Stimulated activated CD4-positive, alpha-beta T cell treated with anti-CD3 and anti-CD28 coated beads, Interleukin-15, amount 100 ng/mL, for 24 hours (primary cell): Measurements from ENCODE around the gene GFM1.
"Not testable (repeated sequence)": the region's sequence is repeated elsewhere in the genome, so short reads cannot be mapped to it uniquely, and the experiment has no call there.

Experiments
- DNase-seq: peaks from one replicate; pipeline ENCODE4 v3.0.0-alpha.2; 2020

The GFM1 gene

DNA sequence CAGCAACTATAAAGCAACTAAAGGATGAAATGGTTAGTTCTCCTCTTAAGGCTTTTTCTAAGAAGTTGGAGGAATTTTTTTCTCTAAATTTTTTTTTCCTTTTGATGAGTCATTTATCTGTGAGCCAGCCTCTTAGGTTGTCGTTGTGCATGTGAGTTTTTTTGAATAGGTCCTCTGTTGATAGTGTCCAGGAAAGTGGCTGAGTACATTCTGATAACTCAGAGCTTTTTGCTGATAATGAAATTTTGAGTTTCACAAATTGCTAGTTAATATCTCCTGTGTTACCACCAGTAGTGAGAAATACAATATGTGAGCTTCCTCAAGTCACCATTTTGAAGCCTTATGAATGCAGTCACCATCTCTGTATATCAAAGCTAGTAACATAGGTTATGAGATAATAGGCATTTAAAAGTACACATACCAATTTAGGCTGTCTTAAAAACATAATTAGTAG, 35.2 kb downstream of the GFM1 start:
- DNase-seq, result no peak

DNA sequence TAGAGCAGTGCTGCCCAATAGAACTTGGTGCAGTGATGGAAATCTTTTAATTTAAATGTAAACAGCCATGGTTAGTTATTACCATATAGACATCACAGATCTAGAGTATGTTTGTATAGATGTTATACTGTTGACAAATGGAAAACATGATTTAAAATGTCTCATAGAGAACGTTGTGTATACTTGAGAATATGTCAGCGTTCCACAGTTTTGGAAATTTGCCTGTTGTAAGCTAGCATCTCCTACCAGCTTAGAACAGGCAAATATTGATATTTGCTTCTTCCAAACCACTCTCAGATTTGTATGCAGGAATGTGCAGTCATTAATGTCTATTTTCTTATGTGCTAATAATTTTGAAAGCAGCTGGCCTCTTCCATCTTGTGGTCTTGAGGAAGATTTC, 36.5 kb downstream of the GFM1 start:
- DNase-seq, result no peak

DNA sequence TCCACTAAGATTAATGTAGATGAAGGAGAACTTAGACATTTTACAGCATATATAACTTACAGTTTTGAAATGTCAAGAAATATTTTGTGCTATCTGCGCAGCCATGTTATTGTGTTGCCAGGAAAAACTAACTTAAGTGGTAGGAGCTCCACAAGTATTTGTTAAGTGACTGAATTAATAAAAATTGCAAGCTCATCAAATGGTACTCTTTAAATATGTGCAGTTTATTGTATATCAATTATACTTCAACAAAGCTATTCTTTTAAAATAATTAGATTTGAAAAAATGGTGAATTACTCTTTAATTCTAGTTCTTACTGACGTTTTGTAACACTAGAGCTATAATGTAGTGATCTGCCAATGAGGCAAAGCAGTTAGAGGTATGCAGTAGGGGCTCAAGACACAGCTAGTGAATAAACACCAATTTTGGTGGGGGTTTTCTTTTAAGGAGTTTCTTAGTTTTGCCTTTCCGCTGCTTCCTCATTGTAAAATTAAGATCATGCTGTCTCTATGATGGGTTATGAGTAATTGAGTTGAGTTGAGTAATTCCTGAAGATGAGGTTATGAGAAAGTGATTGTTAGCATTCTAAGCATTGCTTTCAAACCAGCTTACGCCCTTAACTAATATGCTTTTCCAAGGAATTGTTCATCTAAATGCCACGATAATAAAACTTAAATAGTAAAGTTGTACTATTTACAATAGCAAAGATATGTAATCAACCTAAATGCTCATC, 39.1 kb downstream of the GFM1 start:
- no peak for DNase-seq

DNA sequence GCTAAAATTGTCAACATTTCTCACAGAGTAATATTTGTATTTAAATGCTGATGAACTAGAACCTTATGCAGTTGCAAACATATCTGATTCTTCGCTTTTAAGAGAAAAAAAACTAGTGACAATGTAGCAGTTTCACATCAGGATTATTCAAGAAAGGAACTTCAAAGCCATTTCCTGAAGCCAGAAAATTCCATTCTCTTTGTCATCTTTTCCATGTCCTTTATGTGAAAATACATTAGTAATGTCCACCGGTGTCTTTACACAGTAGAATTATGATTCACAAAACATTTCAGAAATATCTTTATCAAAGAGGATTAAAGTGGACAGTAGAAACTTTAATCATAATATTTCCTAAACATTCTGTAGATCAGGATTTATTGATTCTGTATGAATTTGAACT, 40.8 kb downstream of the GFM1 start:
- DNase-seq, result no peak

DNA sequence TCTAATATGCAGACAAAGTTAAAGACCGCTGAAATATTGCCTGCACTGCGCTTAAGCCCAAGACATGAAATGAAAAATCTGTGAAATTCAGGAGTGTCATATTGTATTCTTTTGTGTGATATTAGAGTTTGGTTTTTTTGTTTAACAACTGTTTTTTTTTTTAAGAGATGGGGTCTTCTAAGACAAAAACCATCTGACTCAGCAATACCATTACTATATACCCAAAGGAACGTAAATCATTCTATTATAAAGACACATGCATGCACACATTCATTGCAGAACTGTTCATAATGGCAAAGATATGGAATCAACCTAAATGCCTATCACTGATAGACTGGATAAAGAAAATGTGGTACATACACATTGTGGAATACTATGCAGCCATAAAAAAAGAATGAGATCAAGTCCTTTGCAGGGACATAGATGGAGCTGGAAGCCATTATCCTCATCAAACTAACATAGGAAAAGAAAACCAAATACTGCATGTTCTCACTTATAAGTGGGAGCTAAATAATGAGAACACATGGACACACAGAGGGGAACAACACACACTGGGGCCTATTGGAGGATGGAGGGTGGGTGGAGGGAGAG, 49.6 kb downstream of the GFM1 start:
- DNase-seq, result not testable (repeated sequence)

DNA sequence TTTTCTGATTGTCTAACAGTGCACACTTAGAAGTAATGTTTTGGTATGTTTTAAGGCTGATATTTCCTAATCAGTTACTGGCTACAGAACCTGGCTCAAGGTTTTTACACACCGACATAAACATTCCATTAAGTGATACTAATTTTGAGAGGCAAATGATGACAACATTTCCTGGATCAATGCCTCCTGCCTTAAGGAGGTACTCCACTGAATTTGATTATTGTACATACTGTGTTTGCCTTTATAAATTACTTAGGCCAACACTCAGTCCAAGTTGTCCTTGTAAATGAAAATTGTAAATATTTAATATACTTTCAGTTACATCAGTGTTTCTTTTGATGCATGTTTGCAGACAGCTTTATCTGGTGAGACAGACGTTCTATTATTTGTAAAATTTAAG, 52.3 kb downstream of the GFM1 start:
- no peak for DNase-seq

DNA sequence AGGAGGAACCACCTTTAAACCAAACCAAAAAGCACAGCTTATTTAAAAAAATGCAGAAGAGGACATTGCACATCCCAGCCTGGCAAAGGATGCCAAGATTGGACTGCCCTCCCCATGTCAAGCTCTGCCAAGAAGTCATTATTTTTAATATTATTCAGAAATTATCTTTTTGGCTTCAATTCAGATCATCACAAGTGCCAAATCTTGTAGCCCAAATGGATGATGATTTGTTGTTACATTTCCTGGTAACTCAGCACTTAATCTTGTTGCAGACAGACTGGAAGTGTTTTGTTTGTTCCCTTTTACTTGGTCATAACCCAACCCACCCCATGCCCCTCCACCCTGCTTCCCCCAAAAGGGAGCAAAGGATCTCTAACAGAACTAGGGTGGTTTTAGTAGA, 56.2 kb downstream of the GFM1 start:
- DNase-seq, result no peak

DNA sequence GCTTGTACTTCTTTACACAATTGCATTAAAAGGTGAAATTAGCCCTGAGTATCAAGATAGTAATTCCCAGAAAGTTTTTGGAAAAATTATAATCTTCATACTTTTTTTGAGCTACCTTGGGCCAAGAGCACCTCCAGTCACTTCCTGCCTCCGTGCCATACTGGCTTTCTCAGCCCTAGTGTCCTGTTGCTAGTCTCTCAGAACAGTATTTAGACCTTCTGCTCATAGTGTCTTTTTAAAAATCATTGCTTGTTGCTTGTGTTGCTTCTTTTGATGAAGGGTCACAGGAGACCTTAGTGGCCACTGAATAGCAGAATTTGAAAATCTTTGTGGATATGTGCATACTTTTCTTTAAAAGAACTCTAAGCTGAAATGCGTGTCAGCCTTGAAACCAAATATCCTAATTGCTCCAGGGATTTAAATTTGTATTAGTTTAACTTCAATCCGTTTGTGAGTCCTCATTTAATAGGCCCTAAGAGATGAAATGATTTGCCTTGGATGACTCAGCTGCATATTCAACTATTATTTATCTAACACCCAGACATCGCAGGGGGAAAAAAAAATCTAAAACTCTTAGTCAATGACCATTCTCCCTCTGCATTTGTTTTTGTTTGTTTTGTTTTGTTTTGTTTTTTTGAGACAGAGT, 57.2 kb downstream of the GFM1 start:
- no peak for DNase-seq

DNA sequence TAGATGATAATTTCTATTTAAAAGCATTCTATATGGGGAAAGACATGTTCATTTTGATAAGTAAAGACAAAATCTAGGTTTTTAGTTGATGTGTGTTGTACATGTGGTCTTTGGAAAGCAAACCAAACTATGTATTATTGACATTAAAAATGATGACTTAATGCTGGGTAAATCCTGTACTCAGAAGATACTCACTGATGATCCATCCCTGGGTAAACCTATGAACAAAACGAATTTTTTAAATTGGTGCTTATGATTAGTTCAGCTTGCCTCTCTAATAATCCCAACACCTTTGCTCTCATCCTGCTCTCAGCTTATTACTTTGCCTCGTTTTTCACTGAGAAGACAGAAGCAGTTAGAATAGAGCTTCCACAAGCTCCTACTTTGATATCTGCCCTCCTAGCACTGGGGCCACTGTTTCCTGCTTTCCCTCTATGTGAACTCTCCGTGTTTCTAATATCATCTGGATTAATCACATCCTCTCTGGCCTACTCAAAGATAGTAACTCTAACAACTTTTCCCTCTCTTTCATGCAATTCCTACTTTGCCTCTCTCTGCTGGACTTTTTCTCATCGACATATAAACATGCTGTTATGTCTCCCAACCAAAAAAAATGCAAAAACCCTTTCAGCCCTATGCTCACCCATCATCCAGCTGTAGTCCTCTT, 58.6 kb downstream of the GFM1 start:
- DNase-seq, result no peak

DNA sequence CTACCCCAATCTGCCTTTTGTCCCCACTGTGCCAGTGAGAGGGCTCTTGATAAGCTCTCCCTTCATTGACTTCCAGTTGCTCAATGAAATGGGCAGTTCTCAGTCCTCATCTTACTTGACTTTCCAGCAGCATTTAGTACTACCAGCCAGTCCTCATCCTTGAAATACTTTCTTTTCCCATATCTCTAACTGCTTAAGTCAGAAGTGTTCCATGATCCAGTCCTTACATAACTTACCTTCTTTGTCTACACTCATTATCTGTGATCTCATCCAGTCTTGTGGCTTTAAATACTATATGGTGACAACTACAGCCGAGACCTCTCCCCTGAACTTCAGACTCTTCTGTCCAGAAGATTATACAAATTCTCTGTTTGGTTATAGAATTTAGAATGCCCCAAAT, 59.2 kb downstream of the GFM1 start:
- DNase-seq, result no peak

DNA sequence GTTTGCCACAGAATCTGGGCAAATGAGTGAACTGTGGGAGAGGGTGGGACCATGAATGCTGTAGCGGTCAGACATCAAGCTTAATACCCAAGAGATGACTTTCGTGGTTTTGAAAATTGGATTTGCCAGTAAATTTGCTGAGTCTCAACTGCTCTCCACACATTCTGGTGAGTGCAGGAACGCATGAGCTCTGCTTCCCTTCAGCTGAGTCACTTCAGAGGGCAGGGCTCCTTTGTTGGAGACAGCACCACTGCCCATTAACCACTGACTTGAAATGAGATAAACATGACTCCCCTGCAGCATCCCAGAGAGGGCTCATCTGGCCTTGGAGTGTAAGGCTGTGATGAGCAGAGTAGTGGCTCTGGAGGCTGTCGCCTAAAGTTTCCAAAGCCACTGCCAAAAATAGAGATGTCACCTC, 65.3 kb downstream of the GFM1 start:
- no peak for DNase-seq

DNA sequence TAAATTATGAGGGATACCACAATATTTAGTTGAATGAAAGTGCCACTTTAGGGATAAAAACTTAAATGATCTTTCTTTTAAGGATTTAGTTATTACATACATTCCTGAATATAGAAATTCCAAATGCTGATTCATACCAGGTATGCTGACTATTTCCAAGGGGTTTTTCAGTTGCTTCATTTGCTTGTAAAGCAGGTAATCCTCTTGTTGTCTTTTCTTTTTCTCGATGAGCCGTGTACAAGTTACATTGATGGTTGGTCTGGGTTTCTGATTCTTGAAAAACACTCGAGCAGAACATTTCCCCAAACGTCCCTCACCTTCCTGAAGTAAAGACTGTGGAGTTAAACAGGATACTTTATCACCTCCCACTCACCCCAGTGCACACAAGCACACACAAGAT, 66.3 kb downstream of the GFM1 start:
- no peak for DNase-seq

DNA sequence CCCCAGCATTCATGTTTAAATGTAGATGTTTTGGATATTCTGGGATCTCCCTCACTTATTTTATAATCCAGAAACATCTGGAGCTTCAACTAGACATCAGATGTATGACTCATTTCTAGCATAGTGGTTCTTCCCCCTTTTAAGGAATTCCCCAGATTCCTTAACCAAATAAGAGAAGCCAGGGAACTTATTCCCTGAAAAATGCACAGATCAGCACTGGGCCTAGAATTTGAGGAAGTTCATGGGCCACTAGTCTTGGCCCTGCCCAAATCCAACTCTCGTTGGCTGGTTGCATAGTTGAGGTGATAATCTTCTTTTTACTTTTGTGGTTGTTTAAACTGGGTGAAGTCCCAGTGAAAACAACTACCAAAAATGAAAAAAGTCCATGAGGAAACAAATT, 67.6 kb downstream of the GFM1 start:
- DNase-seq, result no peak

DNA sequence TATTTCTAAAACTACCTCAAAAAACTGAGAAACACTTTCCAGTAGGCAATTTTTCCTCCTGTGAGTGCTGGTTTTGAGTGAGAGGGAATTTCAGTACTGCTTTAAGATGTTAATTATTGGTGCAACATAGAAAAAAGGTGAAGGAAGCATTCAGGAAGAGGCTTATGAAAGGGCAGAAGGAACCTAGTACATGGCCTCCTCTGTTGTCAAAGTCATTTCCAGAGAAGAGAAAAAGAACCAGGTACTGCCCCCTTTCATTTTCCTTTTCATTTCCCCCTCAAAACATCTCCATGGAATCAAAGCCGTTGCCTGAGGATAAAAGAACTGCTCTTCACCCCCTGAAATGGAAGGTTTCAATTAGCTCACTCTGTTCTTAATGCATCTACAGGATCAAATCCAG, 68.1 kb downstream of the GFM1 start:
- DNase-seq, result no peak

DNA sequence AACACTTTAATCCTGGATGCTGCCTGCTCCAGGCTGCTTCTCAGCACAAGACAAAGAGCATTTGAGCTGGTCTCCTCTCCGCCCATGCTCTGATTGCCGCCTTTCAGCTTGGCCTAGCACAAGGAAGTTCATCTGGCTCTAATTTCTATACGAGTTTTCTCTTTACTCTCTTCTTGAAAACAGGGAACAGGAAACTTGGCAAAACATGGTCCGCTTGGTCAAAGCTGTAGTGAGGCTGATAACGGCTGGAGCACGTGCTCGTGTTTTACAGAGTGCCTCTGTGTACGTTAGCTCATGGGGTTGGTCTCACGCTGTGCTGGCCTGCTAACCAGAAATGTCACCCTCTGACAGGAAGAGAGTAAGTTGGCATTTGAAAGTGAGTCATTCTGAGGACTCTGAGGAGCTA, 68.8 kb downstream of the GFM1 start:
- DNase-seq, result no peak

DNA sequence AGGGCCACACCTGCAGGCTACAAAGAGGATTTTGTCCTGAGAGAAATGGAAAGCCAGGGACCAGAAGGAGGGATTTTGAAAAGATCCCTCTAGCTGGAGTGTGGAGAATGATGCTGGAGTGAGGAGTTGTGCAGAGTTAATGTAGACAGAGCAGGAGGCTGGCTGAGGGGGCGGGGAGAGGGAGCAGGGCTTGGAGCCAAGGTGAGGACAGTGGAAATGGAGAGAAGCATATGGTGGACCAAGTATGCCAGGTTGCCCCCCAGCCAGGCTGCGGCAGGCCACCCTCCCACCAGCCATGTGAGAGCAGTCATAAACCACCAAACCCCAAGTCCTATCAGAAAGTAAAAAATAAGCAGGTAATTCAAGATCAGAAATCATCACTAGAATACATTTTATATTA, 73.2 kb downstream of the GFM1 start:
- DNase-seq, result no peak

DNA sequence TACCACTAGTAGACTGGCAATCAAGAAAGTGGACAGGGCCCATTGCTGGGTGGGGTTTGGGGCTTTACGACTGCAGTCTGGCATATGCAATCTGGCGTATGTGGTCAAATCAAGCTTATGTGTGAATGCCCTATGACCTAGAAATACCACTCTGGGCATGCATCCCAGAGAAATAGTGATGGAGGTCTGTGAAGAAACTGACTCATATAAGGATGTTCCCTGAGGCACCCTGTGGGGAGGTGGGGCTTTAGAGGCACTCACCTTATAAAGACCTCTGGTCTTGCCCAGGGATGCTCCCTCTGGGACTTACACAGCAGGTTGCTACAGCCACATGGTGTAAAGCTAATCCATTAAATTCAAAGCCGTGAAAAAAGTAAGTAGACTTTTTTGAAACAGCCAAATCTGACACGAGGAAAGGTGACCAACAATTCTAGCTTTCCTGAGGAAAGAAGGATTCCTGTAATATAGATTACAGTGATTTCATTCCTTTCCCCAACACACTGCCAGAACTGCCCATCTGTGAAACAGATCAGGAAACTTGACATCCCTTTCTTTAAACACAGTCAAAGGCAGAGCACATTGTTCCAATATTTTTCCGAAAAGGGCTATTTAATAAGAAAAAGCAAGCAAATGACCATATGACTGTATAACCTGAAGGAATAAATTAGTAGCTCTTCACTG, 74.3 kb downstream of the GFM1 start:
- no peak for DNase-seq

DNA sequence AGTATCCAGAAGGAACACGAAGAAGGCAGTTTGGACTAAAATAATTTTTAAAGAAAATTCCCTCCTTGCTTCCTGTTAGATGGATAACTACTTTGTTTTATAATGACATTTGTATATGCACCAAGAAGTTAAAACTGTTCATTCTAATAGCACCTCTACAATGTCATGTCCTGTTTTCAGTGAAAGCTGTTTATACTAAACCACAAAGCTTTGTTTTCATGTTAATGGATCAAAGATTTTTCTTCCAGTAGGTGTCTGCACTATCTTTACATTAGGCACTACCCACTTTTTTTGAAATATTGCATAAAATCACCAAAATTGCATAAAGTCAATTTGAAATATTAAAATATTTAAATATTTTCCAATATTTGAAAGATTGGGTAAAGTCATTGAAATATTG, 77.8 kb downstream of the GFM1 start:
- DNase-seq, result no peak

DNA sequence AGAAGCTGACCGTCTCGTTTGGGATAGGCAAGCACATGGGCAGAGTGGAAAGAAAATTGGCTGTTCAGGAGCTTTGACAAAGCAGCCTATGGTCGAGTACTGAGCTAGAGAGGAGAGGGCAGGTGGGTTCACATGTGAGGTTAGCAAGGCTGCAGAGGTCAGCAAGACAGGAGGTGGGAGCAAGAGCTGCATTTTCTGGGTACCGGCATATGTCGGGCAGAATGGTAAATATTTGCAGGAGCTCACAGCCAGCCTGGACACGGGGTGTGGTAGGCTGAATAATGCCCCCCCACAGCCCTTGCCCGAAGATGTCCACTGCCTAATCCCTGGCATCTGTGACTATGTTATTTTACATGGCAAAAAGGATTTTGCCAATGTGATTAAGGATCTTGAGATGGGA, 79.7 kb downstream of the GFM1 start:
- no peak for DNase-seq

DNA sequence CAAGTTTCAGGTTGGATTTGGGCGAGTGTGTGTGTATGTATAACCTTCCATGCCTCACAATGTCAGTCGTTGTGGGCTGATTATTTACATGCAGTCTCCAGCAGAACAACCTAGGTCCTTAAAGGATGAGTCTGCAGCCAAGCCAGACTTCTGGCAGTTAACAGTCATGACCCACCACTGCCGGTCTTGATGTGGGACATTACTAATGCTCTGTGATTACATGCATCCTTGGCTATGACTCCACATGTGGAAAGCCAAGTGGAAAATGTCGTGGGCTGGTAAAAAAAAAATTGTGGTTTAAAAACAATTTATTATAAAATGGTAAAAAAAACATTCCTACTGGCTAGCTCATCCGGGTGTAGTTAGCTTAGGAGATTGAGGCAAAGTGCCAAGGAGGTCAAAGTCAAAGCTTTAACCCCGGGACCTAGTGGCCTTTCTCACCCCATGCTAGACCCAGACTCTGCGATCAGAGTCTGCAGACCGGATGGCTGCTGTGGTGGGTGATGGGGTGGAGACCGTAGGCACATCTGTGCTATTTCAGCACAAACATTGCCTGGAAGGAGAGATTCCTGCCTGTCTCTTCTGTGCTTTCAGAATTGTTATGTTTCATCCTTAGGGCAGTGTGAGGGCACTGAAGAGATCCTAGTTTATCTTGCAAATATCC, 81.2 kb downstream of the GFM1 start:
- DNase-seq, result peak; percentile 21

DNA sequence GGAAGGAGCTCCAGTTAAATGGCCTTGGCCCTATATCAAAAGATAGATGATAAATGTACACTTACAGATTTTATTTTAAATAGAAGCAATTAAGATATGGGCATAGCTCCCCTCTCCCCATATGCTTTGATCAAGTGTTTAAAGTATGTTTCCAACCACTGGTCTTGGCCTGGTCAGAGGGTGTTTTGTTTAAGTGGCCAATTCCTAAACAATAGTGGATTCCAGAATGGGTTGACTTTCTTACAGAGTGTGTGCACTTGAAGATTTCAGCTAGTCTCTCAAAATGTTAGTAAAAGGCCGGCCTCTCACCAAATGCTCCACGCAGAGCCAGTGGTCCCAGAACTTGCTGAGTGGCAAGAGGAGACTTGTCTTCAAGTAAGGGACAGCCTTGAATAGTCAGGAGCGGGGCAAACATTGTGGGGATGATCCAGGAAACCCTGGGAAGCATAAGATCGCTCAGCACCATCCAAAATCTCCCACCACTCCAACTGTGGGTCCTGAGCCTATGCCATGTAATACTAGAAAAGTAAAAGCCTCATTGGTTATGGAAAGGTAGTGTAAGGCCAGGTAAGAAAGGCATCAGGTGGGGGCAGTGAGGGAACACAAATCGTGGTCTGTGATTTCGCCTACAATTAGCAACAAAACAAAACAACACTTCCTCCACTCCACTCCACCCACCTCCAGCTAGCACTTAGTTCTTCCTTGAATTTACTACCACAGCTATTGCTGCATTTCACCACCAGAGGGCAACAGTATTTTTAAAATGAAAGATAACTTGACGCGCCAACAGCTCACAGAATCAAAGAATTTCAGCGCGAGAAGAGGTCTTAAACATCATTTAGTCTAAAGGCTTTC, 83.1 kb downstream of the GFM1 start:
- peak; percentile 49 for DNase-seq

DNA sequence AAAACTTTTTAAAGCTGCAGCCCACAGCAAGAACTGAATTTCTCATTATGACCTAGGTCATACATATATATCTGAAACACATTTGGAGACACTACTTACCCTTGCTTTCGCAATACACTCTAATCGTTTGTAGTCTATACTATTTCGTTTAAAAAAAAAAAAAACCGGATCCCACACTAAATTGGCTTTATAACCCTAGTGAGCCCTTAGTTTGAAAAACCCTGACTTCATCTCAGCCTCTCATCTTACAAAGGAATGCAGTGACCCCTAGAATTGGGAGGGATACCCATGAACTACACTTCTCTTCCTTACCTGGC, 83.7 kb downstream of the GFM1 start:
- no peak for DNase-seq
